IPS-15b (cell line): ENCODE measurements around the gene BCL2L12.
A peak's percentile ranks its signal among the peaks of the same experiment; 100 is the strongest.

ENCODE experiments used
- H3K27me3 ChIP-seq: one replicate; pipeline ENCODE4 v1.6.1; 2013; ENCODE audit warnings: low read length; ENCODE audit not compliant: control insufficient read depth, insufficient read depth
- H3K36me3 ChIP-seq: one replicate; pipeline ENCODE4 v1.6.1; 2013; ENCODE audit warnings: low read length; ENCODE audit not compliant: control insufficient read depth, insufficient read depth
- H3K4me1 ChIP-seq: one replicate; pipeline ENCODE4 v1.6.1; 2013; ENCODE audit warnings: mild to moderate bottlenecking, low read length; ENCODE audit not compliant: control insufficient read depth, insufficient read depth
- H3K4me3 ChIP-seq: one replicate; pipeline ENCODE4 v1.5.1; 2013; ENCODE audit warnings: low read depth, low read length
- H3K9ac ChIP-seq: one replicate; pipeline ENCODE4 v1.6.1; 2013; ENCODE audit warnings: low read depth, mild to moderate bottlenecking, low read length
- H3K9me3 ChIP-seq: one replicate; pipeline ENCODE4 v1.6.1; 2013; ENCODE audit warnings: mild to moderate bottlenecking, low read length; ENCODE audit not compliant: control insufficient read depth, insufficient read depth

BCL2L12 gene

DNA sequence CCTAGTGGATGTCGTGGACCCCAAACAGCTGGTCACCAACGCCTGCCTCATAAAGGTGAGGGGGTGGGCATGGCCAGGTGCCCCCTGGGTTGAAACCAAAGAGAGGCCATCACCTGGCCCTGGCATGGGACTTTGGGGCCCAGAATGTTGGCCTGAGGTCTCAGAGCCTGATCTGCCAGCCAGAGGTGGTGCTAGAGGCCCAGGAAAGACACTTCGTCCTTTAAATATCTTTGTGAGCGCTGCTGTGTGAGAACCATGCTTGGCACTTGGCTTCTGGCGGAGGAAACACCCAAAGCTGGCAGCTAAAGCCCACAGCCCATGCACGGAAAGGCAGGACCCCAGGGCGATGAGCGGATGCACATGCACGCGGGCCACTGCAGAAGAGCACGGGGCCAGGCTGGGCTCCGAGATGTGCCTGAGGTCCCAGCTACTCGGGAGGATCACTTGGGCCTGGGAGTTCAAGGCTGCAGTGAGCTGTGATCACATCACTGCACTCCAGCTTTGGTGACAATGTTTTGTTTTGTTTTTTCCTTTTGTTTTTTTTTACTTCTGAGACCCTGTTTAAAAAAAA lies 19.3 kb downstream of the BCL2L12 start:
- Histone ChIP-seq H3K36me3 (peaks cover 59% of the 10 kb centered on the region), H3K4me1 (peaks cover 9% of the 10 kb centered on the region), H3K4me3 (no peak overlapping the region), H3K9me3 (no peaks in the 10 kb centered on the region), H3K27me3 (no peaks in the 10 kb centered on the region), H3K9ac (no peak overlapping the region)

GRCh38 chr19:49685845-49686332 lies 20.2 kb downstream of the BCL2L12 start:
- H3K4me3 ChIP-seq: no peak overlapping the region
- H3K36me3 ChIP-seq: peaks cover 58% of the 10 kb centered on the region
- no peaks in the 10 kb centered on the region for H3K27me3 ChIP-seq
- peaks cover 3% of the 10 kb centered on the region for H3K4me1 ChIP-seq
- H3K9ac ChIP-seq: no peak overlapping the region
- no peaks in the 10 kb centered on the region for H3K9me3 ChIP-seq

GRCh38 chr19:49686503-49687088 lies 20.9 kb downstream of the BCL2L12 start:
- peaks cover 3% of the 10 kb centered on the region for H3K4me1 ChIP-seq
- H3K4me3 ChIP-seq: no peak overlapping the region
- no peak overlapping the region for H3K9ac ChIP-seq
- H3K9me3 ChIP-seq: no peaks in the 10 kb centered on the region
- H3K36me3 ChIP-seq: peaks cover 53% of the 10 kb centered on the region
- no peaks in the 10 kb centered on the region for H3K27me3 ChIP-seq

DNA sequence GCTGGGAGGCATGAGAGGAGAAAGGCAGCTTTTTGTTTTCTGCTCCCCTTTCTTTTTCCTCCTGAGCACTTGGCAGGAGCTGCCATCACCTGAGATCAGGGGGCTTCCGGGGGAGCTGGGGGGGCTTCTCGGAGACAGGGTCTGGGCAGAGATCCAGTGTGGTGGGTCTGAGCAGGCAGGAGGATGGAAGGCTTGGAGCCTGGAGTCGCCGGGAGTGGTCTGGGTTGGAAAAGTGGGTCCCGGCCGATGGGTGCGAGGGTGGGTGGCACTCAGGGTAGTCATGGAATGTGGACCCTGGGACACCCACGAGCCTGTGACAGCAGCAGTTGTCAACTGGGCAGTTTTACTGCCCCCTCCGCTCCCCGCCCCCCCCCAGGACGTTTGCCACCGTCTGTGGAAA lies 21.4 kb downstream of the BCL2L12 start:
- Histone ChIP-seq H3K36me3 (peaks cover 47% of the 10 kb centered on the region), H3K9ac (no peak overlapping the region), H3K27me3 (no peaks in the 10 kb centered on the region), H3K4me1 (peaks cover 3% of the 10 kb centered on the region), H3K9me3 (no peaks in the 10 kb centered on the region), H3K4me3 (no peak overlapping the region)

GRCh38 chr19:49687566-49688316 lies 22.0 kb downstream of the BCL2L12 start:
- H3K4me1 ChIP-seq: peaks cover 3% of the 10 kb centered on the region
- H3K27me3 ChIP-seq: no peaks in the 10 kb centered on the region
- peaks cover 42% of the 10 kb centered on the region for H3K36me3 ChIP-seq
- H3K4me3 ChIP-seq: no peak overlapping the region
- H3K9ac ChIP-seq: no peak overlapping the region
- H3K9me3 ChIP-seq: no peaks in the 10 kb centered on the region

GRCh38 chr19:49688531-49689132 lies 22.9 kb downstream of the BCL2L12 start:
- no peak overlapping the region for H3K9ac ChIP-seq
- peaks cover 43% of the 10 kb centered on the region for H3K36me3 ChIP-seq

DNA sequence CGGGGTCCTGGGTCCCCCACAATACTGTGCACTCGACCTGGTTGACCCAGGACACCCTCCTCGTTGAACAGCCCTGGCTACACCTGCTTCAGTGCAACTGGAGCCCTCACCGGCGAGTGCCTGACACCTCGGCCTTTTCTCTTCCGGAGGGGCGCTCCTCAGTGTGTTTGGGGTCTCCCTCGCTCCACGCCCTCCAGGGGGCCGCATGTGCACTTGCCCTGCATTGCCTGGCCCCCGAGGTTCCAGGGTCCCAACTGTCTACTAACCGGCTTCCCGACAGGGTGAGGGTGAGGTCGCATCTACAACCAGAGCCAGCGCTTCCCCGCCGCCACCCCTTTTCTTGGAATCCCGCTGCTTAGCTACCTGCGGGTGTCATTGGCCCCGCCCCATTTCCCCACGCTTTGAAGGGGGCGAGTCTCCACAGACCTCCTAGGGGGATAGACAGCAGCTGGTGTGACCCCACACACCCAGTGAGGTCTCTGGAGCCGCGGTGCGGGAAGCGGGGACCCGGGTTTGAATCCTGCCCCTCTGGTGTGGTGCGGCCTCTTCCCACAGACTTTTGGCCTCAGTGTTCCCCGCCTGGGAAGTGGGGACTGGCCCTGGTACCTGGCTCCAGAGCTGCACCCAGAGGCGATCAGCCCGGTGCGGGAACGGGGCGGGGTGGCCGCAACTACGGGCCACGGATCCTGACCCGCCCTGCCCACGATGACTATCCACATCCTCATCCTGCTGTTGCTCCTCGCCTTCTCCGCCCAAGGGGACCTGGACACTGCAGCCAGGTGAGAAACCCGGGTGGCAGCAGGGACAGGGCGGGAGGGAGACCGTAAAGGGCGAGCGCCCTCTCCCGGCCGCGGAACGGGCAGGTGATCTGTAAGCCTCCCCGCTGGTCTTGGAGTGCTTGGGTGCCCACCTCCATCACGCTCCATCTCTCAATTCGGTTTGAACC lies 23.7 kb downstream of the BCL2L12 start, which contains the start of gene ADM5:
Gene ADM5 (plus strand): TSS at position 462 of the 946 bp plus-strand sequence. CDS start 244 bp downstream, at position 706.
- peak within 1 kb of the TSS; percentile 65 for H3K4me3 ChIP-seq
- H3K27me3 ChIP-seq: no peaks in the 10 kb centered on the region
- peaks cover 37% of the 10 kb centered on the region for H3K36me3 ChIP-seq
- peak within 1 kb of the TSS; percentile 84 for H3K9ac ChIP-seq
- H3K4me1 ChIP-seq: peaks cover 3% of the 10 kb centered on the region
- H3K9me3 ChIP-seq: no peaks in the 10 kb centered on the region

More at GRCh38 chr19:49688531-49689132, 22.9 kb downstream of the BCL2L12 start:
- Histone ChIP-seq H3K9me3 (no peaks in the 10 kb centered on the region), H3K27me3 (no peaks in the 10 kb centered on the region), H3K4me1 (peaks cover 3% of the 10 kb centered on the region), H3K4me3 (peak overlapping the region; percentile 65)

DNA sequence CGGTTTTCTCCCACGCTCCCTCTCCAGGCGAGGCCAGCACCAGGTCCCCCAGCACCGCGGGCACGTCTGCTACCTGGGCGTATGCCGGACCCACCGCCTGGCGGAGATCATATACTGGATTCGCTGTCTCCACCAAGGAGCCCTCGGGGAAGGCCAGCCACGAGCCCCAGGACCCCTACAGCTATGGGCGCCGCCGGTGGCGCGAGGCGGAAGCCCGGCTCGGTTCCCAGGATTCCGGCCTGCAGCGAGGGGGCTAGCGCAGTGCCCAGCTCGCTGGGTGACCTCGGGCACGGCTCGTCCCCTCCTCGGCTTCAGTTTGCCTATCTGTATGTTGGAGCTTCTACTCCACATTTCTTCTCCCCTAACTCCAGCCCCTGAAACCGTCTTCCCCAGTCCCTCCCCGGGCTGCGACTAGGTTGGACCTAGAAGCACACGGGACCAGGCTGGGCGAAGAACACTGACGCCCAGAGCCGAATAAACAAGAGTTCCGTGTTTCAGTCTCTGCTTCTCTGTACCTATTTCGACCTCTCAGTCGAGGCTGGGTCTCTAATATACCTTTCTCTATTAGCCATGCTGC lies 24.4 kb downstream of the BCL2L12 start:
- no peaks in the 10 kb centered on the region for H3K9me3 ChIP-seq
- peaks cover 3% of the 10 kb centered on the region for H3K4me1 ChIP-seq
- peak overlapping the region; percentile 84 for H3K9ac ChIP-seq
- H3K27me3 ChIP-seq: no peaks in the 10 kb centered on the region
- peaks cover 31% of the 10 kb centered on the region for H3K36me3 ChIP-seq
- H3K4me3 ChIP-seq: peak overlapping the region; percentile 65

DNA sequence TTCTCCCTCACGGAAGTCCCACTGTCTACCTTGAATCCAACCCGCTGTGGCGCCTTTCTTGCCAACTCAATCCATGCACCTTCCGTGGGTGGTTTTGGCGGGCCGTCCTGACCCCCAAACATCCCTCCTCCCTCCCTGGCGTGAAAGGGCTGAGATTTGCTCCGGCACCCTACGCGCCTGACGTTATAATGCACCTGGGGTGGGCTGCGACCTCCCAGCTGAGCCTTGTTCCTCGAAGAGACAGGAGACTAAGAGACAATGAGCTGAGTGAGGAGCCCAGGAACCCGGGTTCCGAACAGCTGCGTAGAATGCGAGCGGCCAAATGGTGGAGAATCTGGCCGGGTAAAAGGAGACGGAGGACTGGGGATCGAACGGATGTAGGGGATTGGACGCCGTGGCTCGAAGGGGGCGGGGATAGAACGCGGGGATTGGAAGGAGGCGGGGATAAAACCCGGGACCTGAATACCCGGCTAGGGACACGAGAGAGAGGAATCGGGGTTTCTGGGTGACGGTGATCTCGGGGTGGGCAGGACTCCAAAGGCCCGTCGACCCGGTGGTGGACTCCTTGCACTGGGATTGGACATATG lies 25.0 kb downstream of the BCL2L12 start, which contains the start of gene CPT1C:
Gene CPT1C (plus strand): TSS at position 461 of the 587 bp plus-strand sequence. CDS start 1,137 bp downstream, outside the sequence.
- H3K9me3 ChIP-seq: no peaks in the 10 kb centered on the region
- H3K36me3 ChIP-seq: peaks cover 25% of the 10 kb centered on the region
- no peaks in the 10 kb centered on the region for H3K27me3 ChIP-seq
- H3K4me1 ChIP-seq: peaks cover 3% of the 10 kb centered on the region
- H3K4me3 ChIP-seq: peak within 1 kb of the TSS; percentile 65
- peak within 1 kb of the TSS; percentile 84 for H3K9ac ChIP-seq
